HG03354 (cell line): ENCODE measurements around the gene COX20.

Source experiments
- ATAC-seq: cut with Tn5 transposase; IDR thresholded peaks from one replicate; pipeline ENCODE4 v1.9.1; 2021; ENCODE audit warnings: mild to moderate bottlenecking; ENCODE audit not compliant: unreplicated experiment, poor library complexity, severe bottlenecking

The COX20 gene

GRCh38 chr1:244850099-244850852 is 14.8 kb downstream of the COX20 start:
- ATAC-seq, result no peak

- ATAC-seq, result no peak
Measured at GRCh38 chr1:244850896-244851295, 15.4 kb downstream of the COX20 start.

- no peak for ATAC-seq
Measured at GRCh38 chr1:244851546-244852231, 16.2 kb downstream of the COX20 start.

- no peak for ATAC-seq
Measured at GRCh38 chr1:244852694-244853093, 17.2 kb downstream of the COX20 start.

- ATAC-seq, result no peak
Measured at GRCh38 chr1:244854166-244854565, 18.7 kb downstream of the COX20 start.

- ATAC-seq, result no peak
Measured at GRCh38 chr1:244854865-244855578, 19.6 kb downstream of the COX20 start.

GRCh38 chr1:244857761-244858160 is 22.3 kb downstream of the COX20 start:
- ATAC-seq, result no peak

- no peak for ATAC-seq
Measured at GRCh38 chr1:244858357-244858756, 22.9 kb downstream of the COX20 start.

- ATAC-seq, result no peak
Measured at GRCh38 chr1:244860078-244860477, 24.6 kb downstream of the COX20 start.

GRCh38 chr1:244860914-244861610 is 25.6 kb downstream of the COX20 start:
- ATAC-seq, result no peak

GRCh38 chr1:244861683-244862082 is 26.2 kb downstream of the COX20 start:
- ATAC-seq, result no peak

- ATAC-seq, result no peak
Measured at GRCh38 chr1:244862354-244862698, 26.9 kb downstream of the COX20 start.

- ATAC-seq, result peak; percentile 60
Measured at GRCh38 chr1:244862699-244863490, 27.4 kb downstream of the COX20 start.

- ATAC-seq, result peak; percentile 4
Measured at GRCh38 chr1:244863491-244864252, 28.2 kb downstream of the COX20 start.

GRCh38 chr1:244864253-244865027 is 29.0 kb downstream of the COX20 start, which contains the start of gene HNRNPU:
HNRNPU (minus strand) TSS chr1:244864543; CDS start chr1:244864307, 236 bp downstream.
- ATAC-seq, result peak; percentile 71

- ATAC-seq, result no peak
Measured at GRCh38 chr1:244865028-244865371, 29.5 kb downstream of the COX20 start.

GRCh38 chr1:244865820-244866219 is 30.4 kb downstream of the COX20 start:
- ATAC-seq, result no peak

GRCh38 chr1:244866355-244866754 is 30.9 kb downstream of the COX20 start:
- no peak for ATAC-seq
